ENCODE measurements around the gene VOPP1.

VOPP1 gene

DNA sequence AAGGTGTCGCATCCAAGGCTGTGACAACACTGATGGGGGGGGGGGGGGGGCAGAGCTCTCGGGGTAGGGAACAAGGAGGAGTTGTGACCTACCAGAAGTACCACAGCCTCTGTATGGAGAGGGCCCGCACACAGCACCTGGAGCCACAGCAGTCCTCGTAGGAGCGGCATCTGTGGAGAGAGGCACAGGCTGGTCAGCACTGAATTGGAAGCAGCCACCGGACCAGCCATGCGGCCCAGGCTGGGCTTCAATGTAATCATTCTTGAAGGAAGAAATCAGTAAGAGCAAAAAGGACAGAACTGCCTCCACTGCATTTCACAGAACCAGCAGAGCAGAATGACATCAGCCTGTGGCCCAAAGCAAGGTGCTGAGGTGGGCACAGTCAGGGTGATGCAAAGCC is 74.8 kb downstream of the VOPP1 start:
- no peak overlapping the region for H3K4me3 ChIP-seq (ENCODE audit: low read depth in 1 of 5, low read length in 5 of 5)
- no peak overlapping the region for H3K27ac ChIP-seq (ENCODE audit: low read depth, low read length)
- peaks cover 0 to 54% (median 28%) of the 10 kb centered on the region in 5 donors for H3K36me3 ChIP-seq (ENCODE audit: control insufficient read depth in 5 of 5, insufficient read depth in 5 of 5, low read length in 5 of 5)
- H3K9me3 ChIP-seq (ENCODE audit: control insufficient read depth in 5 of 5, low read length in 5 of 5) = no peaks in the 10 kb centered on the region
- H3K27me3 ChIP-seq (ENCODE audit: control insufficient read depth in 5 of 5, insufficient read depth in 4 of 5, low read length in 5 of 5) = no peaks in the 10 kb centered on the region
- no peak overlapping the region for H3K9ac ChIP-seq (ENCODE audit: low read length in 5 of 5)
- H3K4me1 ChIP-seq (ENCODE audit: control insufficient read depth in 5 of 5, insufficient read depth in 5 of 5, low read length in 5 of 5) = peaks cover 0 to 2% (median 0%) of the 10 kb centered on the region in 5 donors

DNA sequence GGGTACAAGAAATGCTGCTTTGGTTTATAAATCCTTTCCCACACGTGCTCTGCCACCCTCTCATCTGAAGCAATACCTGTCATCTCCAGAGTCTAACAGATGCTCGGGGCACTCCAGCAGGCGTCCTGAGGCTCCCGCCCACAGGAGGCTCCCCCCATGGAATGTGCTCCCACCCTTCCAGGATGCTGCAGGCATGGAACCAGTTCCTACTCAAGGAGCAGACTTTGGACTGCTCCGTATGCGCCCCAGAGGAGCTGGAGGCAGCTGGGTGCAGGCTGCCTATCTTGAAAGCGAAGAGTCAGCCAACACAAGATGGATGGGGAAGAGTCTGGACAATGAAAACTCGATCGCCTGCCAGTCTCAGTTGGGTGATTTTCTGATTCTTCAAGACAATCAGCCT is 75.4 kb downstream of the VOPP1 start:
- Histone ChIP-seq H3K9me3 (ENCODE audit: control insufficient read depth in 5 of 5, low read length in 5 of 5) (no peaks in the 10 kb centered on the region), H3K27ac (ENCODE audit: low read depth, low read length) (no peak overlapping the region), H3K9ac (ENCODE audit: low read length in 5 of 5) (no peak overlapping the region), H3K27me3 (ENCODE audit: control insufficient read depth in 5 of 5, insufficient read depth in 4 of 5, low read length in 5 of 5) (no peaks in the 10 kb centered on the region), H3K4me1 (ENCODE audit: control insufficient read depth in 5 of 5, insufficient read depth in 5 of 5, low read length in 5 of 5) (peaks cover 0 to 2% (median 0%) of the 10 kb centered on the region in 5 donors), H3K4me3 (ENCODE audit: low read depth in 1 of 5, low read length in 5 of 5) (no peak overlapping the region), H3K36me3 (ENCODE audit: control insufficient read depth in 5 of 5, insufficient read depth in 5 of 5, low read length in 5 of 5) (peaks cover 1 to 60% (median 31%) of the 10 kb centered on the region in 5 donors)

DNA sequence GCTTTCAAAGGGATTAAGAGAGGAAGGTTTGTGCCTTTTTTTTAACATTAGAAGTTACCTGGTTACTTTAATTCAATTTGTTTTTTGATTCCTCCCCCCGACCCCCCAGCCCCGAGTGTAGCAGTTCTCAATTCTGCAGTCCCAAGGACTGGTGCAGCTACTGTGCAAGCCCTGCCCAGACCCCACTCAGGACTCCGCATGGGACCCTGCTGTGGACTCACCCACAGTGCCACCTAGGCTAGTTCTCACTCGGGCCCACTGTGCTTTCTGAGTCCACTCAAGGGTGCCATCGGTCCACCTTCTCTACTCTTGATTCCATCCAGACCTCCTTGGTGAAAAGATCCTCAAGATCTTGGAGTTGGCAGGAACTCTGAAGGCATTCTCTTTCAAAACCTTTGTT is 77.4 kb downstream of the VOPP1 start:
- Histone ChIP-seq H3K27me3 (ENCODE audit: control insufficient read depth in 5 of 5, insufficient read depth in 4 of 5, low read length in 5 of 5) (no peaks in the 10 kb centered on the region), H3K36me3 (ENCODE audit: control insufficient read depth in 5 of 5, insufficient read depth in 5 of 5, low read length in 5 of 5) (peaks cover 5 to 71% (median 43%) of the 10 kb centered on the region in 5 donors), H3K9me3 (ENCODE audit: control insufficient read depth in 5 of 5, low read length in 5 of 5) (no peaks in the 10 kb centered on the region), H3K4me3 (ENCODE audit: low read depth in 1 of 5, low read length in 5 of 5) (no peak overlapping the region), H3K9ac (ENCODE audit: low read length in 5 of 5) (no peak overlapping the region), H3K27ac (ENCODE audit: low read depth, low read length) (no peak overlapping the region), H3K4me1 (ENCODE audit: control insufficient read depth in 5 of 5, insufficient read depth in 5 of 5, low read length in 5 of 5) (peaks cover 0 to 2% (median 0%) of the 10 kb centered on the region in 5 donors)

DNA sequence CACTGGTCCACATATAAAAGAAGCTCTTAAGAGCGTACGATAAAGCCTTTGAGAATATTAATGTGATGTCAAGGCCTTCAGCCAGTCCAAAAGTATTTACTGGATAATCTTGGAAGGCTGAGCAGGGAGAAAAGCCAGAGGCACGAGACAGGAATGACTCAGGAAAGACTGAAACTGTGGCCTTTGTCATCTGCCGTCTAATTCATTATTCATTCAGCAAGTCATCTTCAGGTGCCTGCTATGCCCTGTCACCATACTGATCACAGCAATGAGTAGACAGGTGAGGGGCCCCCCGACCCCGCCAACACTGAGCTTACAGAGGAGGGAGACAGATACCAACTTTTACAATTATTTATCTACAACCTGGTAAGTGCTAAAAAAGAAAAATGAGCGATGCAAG is 78.9 kb downstream of the VOPP1 start:
- Histone ChIP-seq H3K4me3 (ENCODE audit: low read depth in 1 of 5, low read length in 5 of 5) (no peak overlapping the region), H3K27me3 (ENCODE audit: control insufficient read depth in 5 of 5, insufficient read depth in 4 of 5, low read length in 5 of 5) (no peaks in the 10 kb centered on the region), H3K27ac (ENCODE audit: low read depth, low read length) (no peak overlapping the region), H3K9me3 (ENCODE audit: control insufficient read depth in 5 of 5, low read length in 5 of 5) (no peaks in the 10 kb centered on the region), H3K36me3 (ENCODE audit: control insufficient read depth in 5 of 5, insufficient read depth in 5 of 5, low read length in 5 of 5) (peaks cover 5 to 79% (median 50%) of the 10 kb centered on the region in 5 donors), H3K9ac (ENCODE audit: low read length in 5 of 5) (no peak overlapping the region), H3K4me1 (ENCODE audit: control insufficient read depth in 5 of 5, insufficient read depth in 5 of 5, low read length in 5 of 5) (peaks cover 0 to 2% (median 0%) of the 10 kb centered on the region in 5 donors)

DNA sequence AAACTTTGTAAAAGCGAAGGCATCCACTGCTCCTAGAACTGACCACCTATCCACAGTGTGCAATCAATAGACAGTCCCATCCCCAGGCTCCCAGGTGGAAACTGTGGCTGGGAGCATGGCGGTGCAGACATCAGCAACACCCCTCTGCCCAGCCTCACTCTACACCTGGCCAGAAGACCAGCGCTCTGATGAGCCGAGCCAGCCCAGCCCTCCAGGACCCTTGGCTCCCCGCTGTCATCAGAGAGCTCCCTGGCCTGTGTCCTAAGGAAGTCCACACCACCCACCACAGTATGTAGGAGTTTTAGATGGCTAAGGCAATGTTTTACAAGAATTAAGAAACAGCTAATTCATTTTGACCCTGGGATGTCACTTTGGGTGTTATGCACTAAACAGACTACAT is 81.0 kb downstream of the VOPP1 start:
- no peaks in the 10 kb centered on the region for H3K9me3 ChIP-seq (ENCODE audit: control insufficient read depth in 5 of 5, low read length in 5 of 5)
- H3K36me3 ChIP-seq (ENCODE audit: control insufficient read depth in 5 of 5, insufficient read depth in 5 of 5, low read length in 5 of 5) = peaks cover 5 to 72% (median 44%) of the 10 kb centered on the region in 5 donors
- H3K27me3 ChIP-seq (ENCODE audit: control insufficient read depth in 5 of 5, insufficient read depth in 4 of 5, low read length in 5 of 5) = no peaks in the 10 kb centered on the region
- no peak overlapping the region for H3K27ac ChIP-seq (ENCODE audit: low read depth, low read length)
- peaks cover 0 to 3% (median under 1%) of the 10 kb centered on the region in 5 donors for H3K4me1 ChIP-seq (ENCODE audit: control insufficient read depth in 5 of 5, insufficient read depth in 5 of 5, low read length in 5 of 5)
- no peak overlapping the region for H3K4me3 ChIP-seq (ENCODE audit: low read depth in 1 of 5, low read length in 5 of 5)
- H3K9ac ChIP-seq (ENCODE audit: low read length in 5 of 5) = no peak overlapping the region

DNA sequence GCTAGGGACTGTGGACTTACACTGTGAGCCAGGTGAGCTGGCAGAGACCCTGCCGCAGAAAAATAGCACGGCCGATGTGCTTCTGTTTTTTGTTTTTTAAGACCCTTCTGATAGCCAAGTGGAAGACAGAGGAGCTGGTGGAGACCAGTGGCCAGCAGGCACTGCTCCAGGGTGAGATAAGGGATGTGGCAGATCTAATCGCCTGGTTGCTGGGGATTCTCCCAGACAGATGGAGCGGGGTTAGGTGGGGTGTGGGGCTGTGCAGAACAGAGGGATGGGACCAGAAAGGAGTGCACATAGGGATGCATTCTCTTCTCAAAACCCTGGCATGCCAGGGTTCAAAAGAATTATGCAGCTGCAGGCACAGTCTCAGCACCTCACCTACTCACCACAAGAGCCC is 82.2 kb downstream of the VOPP1 start:
- H3K27ac ChIP-seq (ENCODE audit: low read depth, low read length) = no peak overlapping the region
- no peak overlapping the region for H3K4me3 ChIP-seq (ENCODE audit: low read depth in 1 of 5, low read length in 5 of 5)
- no peaks in the 10 kb centered on the region for H3K9me3 ChIP-seq (ENCODE audit: control insufficient read depth in 5 of 5, low read length in 5 of 5)
- H3K36me3 ChIP-seq (ENCODE audit: control insufficient read depth in 5 of 5, insufficient read depth in 5 of 5, low read length in 5 of 5) = peaks cover 5 to 65% (median 38%) of the 10 kb centered on the region in 5 donors
- H3K27me3 ChIP-seq (ENCODE audit: control insufficient read depth in 5 of 5, insufficient read depth in 4 of 5, low read length in 5 of 5) = no peaks in the 10 kb centered on the region
- no peak overlapping the region for H3K9ac ChIP-seq (ENCODE audit: low read length in 5 of 5)
- peaks cover 0 to 11% (median 8%) of the 10 kb centered on the region in 5 donors for H3K4me1 ChIP-seq (ENCODE audit: control insufficient read depth in 5 of 5, insufficient read depth in 5 of 5, low read length in 5 of 5)

DNA sequence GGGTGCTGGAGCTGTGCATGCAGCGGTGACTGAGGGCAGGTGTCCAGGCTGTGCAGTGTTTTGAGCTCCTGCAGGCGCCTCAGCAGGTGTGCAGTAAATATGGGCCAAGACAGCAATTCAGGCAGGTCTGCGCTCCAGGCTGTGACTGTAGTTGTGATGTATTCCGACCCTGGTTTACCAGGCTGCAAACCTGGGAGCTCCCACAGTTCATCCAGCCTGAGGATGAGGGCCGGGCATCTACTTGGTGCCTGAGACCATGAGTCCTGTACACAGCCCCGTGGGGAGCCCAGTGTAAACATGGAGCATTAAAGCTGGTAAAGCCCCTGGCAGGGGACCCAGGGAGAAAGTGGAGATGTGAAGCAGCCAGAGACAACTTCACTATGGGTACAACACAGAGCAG is 82.8 kb downstream of the VOPP1 start:
- H3K36me3 ChIP-seq (ENCODE audit: control insufficient read depth in 5 of 5, insufficient read depth in 5 of 5, low read length in 5 of 5) = peaks cover 5 to 60% (median 38%) of the 10 kb centered on the region in 5 donors
- no peak overlapping the region for H3K9ac ChIP-seq (ENCODE audit: low read length in 5 of 5)
- no peaks in the 10 kb centered on the region for H3K9me3 ChIP-seq (ENCODE audit: control insufficient read depth in 5 of 5, low read length in 5 of 5)
- peaks cover 0 to 11% (median 8%) of the 10 kb centered on the region in 5 donors for H3K4me1 ChIP-seq (ENCODE audit: control insufficient read depth in 5 of 5, insufficient read depth in 5 of 5, low read length in 5 of 5)
- H3K27me3 ChIP-seq (ENCODE audit: control insufficient read depth in 5 of 5, insufficient read depth in 4 of 5, low read length in 5 of 5) = no peaks in the 10 kb centered on the region
- no peak overlapping the region for H3K4me3 ChIP-seq (ENCODE audit: low read depth in 1 of 5, low read length in 5 of 5)
- H3K27ac ChIP-seq (ENCODE audit: low read depth, low read length) = no peak overlapping the region

DNA sequence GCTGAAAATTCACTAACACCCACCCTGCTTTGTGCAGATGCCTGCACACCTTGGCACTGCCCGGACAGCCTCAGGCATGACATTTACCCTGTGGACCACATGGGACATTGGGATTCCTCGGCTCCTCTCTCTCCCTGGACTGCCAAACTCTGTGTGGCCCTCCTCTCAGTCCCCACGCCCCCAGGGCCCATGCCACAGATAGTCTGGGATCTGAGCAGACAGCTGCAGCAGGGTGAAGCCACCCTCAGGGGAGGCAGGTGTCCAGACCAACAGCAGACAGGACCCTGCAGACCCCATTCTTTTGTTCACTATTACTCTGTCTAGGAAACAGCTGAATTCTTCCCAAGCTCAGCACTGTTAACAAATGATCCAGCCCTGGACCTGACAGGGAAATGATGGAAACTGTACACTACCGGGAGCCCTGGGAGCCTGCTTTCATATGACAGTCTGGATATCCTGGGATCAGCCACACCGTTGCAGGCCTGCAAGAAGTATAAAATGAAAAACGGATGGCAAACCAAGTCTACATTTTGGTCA is 83.4 kb downstream of the VOPP1 start:
- H3K36me3 ChIP-seq (ENCODE audit: control insufficient read depth in 5 of 5, insufficient read depth in 5 of 5, low read length in 5 of 5) = peaks cover 5 to 64% (median 40%) of the 10 kb centered on the region in 5 donors

DNA sequence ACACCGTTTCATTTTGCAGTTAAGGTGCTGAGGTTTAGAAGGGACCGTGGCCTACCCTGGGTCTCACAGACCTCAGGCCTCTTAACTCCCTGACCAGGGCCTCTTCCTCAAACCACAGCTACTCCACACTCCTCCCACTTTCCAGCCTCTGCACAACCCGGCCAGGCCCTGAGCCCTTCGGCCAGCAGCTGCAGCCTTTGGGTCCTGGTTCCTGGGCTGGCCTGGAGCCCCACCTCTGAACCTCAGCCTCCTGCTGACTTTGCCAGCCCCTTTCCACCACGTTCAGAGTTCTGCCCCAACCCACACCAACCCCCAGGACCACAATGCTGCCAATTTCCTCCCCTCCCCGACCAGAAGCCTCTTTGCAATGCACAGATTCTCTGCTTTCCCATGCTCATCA is 84.1 kb downstream of the VOPP1 start:
- H3K4me3 ChIP-seq (ENCODE audit: low read depth in 1 of 5, low read length in 5 of 5) = no peak overlapping the region
- H3K36me3 ChIP-seq (ENCODE audit: control insufficient read depth in 5 of 5, insufficient read depth in 5 of 5, low read length in 5 of 5) = peaks cover 5 to 64% (median 41%) of the 10 kb centered on the region in 5 donors

More for the DNA sequence above, 83.4 kb downstream of the VOPP1 start:
- H3K27me3 ChIP-seq (ENCODE audit: control insufficient read depth in 5 of 5, insufficient read depth in 4 of 5, low read length in 5 of 5) = no peaks in the 10 kb centered on the region
- H3K27ac ChIP-seq (ENCODE audit: low read depth, low read length) = no peak overlapping the region
- H3K9ac ChIP-seq (ENCODE audit: low read length in 5 of 5) = no peak overlapping the region
- peaks cover 0 to 11% (median 8%) of the 10 kb centered on the region in 5 donors for H3K4me1 ChIP-seq (ENCODE audit: control insufficient read depth in 5 of 5, insufficient read depth in 5 of 5, low read length in 5 of 5)
- H3K4me3 ChIP-seq (ENCODE audit: low read depth in 1 of 5, low read length in 5 of 5) = no peak overlapping the region
- no peaks in the 10 kb centered on the region for H3K9me3 ChIP-seq (ENCODE audit: control insufficient read depth in 5 of 5, low read length in 5 of 5)

DNA sequence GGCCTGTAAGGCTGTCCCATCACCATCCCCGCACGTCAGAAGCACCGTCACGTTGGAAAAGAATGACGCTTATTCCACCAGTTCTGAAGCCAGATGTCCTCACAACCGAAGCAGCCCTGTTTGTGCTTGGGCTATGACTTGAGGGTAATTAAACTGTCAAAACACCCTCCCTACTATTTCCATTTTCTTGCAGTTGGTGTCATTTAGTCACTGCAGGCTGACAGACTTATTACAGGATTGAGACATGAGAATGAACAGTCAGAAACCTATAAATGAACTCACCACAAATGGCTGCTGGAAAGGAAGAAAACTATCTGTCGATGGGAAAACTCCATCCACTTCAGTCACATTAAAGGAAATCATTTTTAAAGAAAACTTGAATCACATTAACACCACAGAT is 85.3 kb downstream of the VOPP1 start:
- Histone ChIP-seq H3K27ac (ENCODE audit: low read depth, low read length) (no peak overlapping the region), H3K9ac (ENCODE audit: low read length in 5 of 5) (no peak overlapping the region), H3K27me3 (ENCODE audit: control insufficient read depth in 5 of 5, insufficient read depth in 4 of 5, low read length in 5 of 5) (no peaks in the 10 kb centered on the region), H3K4me1 (ENCODE audit: control insufficient read depth in 5 of 5, insufficient read depth in 5 of 5, low read length in 5 of 5) (peaks cover 0 to 10% (median 8%) of the 10 kb centered on the region in 5 donors), H3K9me3 (ENCODE audit: control insufficient read depth in 5 of 5, low read length in 5 of 5) (no peaks in the 10 kb centered on the region), H3K36me3 (ENCODE audit: control insufficient read depth in 5 of 5, insufficient read depth in 5 of 5, low read length in 5 of 5) (peaks cover 5 to 56% (median 38%) of the 10 kb centered on the region in 5 donors), H3K4me3 (ENCODE audit: low read depth in 1 of 5, low read length in 5 of 5) (no peak overlapping the region)

More for the DNA sequence above, 84.1 kb downstream of the VOPP1 start:
- Histone ChIP-seq H3K4me1 (ENCODE audit: control insufficient read depth in 5 of 5, insufficient read depth in 5 of 5, low read length in 5 of 5) (peaks cover 0 to 10% (median 8%) of the 10 kb centered on the region in 5 donors), H3K9me3 (ENCODE audit: control insufficient read depth in 5 of 5, low read length in 5 of 5) (no peaks in the 10 kb centered on the region), H3K9ac (ENCODE audit: low read length in 5 of 5) (no peak overlapping the region), H3K27me3 (ENCODE audit: control insufficient read depth in 5 of 5, insufficient read depth in 4 of 5, low read length in 5 of 5) (no peaks in the 10 kb centered on the region), H3K27ac (ENCODE audit: low read depth, low read length) (no peak overlapping the region)

Measured in subcutaneous abdominal adipose tissue (tissue), 5 donors.